Smooth muscle cell (in vitro differentiated cells): ENCODE measurements around the gene ITPR2. TPM values are rescaled to one million over a fixed set of nuclear protein-coding genes. Genes with fewer than 3 reads are reported as not detected.
"Not testable (repeated sequence)": the region's sequence is repeated elsewhere in the genome, so short reads cannot be mapped to it uniquely, and the experiment has no call there.

Experiments used
- DNase-seq: peaks from one replicate; lab custom pipeline; 2025; ENCODE audit not compliant: unreplicated experiment; lab: John Stamatoyannopoulos, UW
- H2AFZ ChIP-seq: fragments of 200-600 bp; sonication (generic); 2 replicates; pipeline ENCODE4 v1.6.0; 2016; ENCODE audit warnings: antibody characterized with exemption, low read depth, mild to moderate bottlenecking
- H3F3A ChIP-seq: fragments of 200-600 bp; sonication (generic); 2 replicates; pipeline ENCODE4 v1.6.0; 2017; ENCODE audit warnings: antibody characterized with exemption, low read depth
- H3K27ac ChIP-seq: fragments of 200-600 bp; sonication (generic); 2 replicates; pipeline ENCODE4 v1.5.1; 2016; ENCODE audit warnings: low read depth, mild to moderate bottlenecking
- H3K27me3 ChIP-seq: fragments of 200-600 bp; sonication (generic); 2 replicates; pipeline ENCODE4 v1.6.1; 2016; ENCODE audit warnings: low read depth, mild to moderate bottlenecking
- H3K36me3 ChIP-seq: fragments of 200-600 bp; sonication (generic); 2 replicates; pipeline ENCODE4 v1.5.1; 2016; ENCODE audit warnings: low read depth
- H3K4me1 ChIP-seq: fragments of 200-600 bp; sonication (generic); 2 replicates; pipeline ENCODE4 v1.5.1; 2016; ENCODE audit warnings: low read depth
- H3K4me2 ChIP-seq: fragments of 200-600 bp; sonication (generic); 2 replicates; pipeline ENCODE4 v1.6.0; 2016; ENCODE audit warnings: mild to moderate bottlenecking
- H3K4me3 ChIP-seq: fragments of 200-600 bp; sonication (generic); 2 replicates; pipeline ENCODE4 v1.5.1; 2016; ENCODE audit warnings: mild to moderate bottlenecking
- H3K79me2 ChIP-seq: fragments of 200-600 bp; sonication (generic); 2 replicates; pipeline ENCODE4 v1.6.0; 2016; ENCODE audit warnings: low read depth, mild to moderate bottlenecking
- H3K9ac ChIP-seq: fragments of 200-600 bp; sonication (generic); 2 replicates; pipeline ENCODE4 v1.6.0; 2016; ENCODE audit warnings: low read depth
- H3K9me3 ChIP-seq: fragments of 200-600 bp; sonication (generic); replicated peaks from 2 replicates; pipeline ENCODE4 v1.5.1; 2016; ENCODE audit warnings: low read depth
- H4K20me1 ChIP-seq: fragments of 200-600 bp; sonication (generic); 2 replicates; pipeline ENCODE4 v1.6.0; 2016; ENCODE audit warnings: low read depth
- WGBS: methylation state at CpG from one replicate; pipeline ENCODE4 v1.1.7; 2016; ENCODE audit warnings: low lambda C conversion rate; 5-methylcytosine and 5-hydroxymethylcytosine counted together
- polyA plus RNA-seq: library from polyadenylated mRNA; unstranded; fragments of >200 nt; fragmentation: Nextera tagmentation; extraction: Ambion mirVana; gene quantifications from 2 replicates; pipeline ENCODE4 v1.2.1, GENCODE V29; 2016
- total RNA-seq: library from RNA; depleted of rRNA; stranded (reverse); fragments of >200 nt; gene quantifications from 2 replicates; pipeline ENCODE4 v1.2.3, GENCODE V29; 2014
- TF ChIP-seq, protein P1 (sequence below): fragments of 200-600 bp; sonication (generic); IDR thresholded peaks from 2 replicates; pipeline ENCODE4 v1.5.1; 2017; ENCODE audit warnings: borderline replicate concordance, mild to moderate bottlenecking, antibody characterized with exemption; ENCODE audit not compliant: insufficient read depth, poor library complexity, severe bottlenecking

The ITPR2 gene
- total and polyA plus RNA-seq, 2 experiments from 2014 or later, result 6.8 to 17.4 TPM

GRCh38 chr12:26777236-26777635 is 55.8 kb downstream of the ITPR2 start:
- H2AFZ ChIP-seq, result no peak overlapping the region
- H3K27me3 ChIP-seq, result no peaks in the 10 kb centered on the region
- peaks cover 6% of the 10 kb centered on the region for H3F3A ChIP-seq
- H3K9ac ChIP-seq, result no peak overlapping the region
- WGBS, result 63% methylated on average over 3 of the region's 3 CpGs
- H3K4me2 ChIP-seq, result no peak overlapping the region
- no peaks in the 10 kb centered on the region for H3K36me3 ChIP-seq
- H3K4me3 ChIP-seq, result no peak overlapping the region
- TF ChIP-seq, protein P1, sequence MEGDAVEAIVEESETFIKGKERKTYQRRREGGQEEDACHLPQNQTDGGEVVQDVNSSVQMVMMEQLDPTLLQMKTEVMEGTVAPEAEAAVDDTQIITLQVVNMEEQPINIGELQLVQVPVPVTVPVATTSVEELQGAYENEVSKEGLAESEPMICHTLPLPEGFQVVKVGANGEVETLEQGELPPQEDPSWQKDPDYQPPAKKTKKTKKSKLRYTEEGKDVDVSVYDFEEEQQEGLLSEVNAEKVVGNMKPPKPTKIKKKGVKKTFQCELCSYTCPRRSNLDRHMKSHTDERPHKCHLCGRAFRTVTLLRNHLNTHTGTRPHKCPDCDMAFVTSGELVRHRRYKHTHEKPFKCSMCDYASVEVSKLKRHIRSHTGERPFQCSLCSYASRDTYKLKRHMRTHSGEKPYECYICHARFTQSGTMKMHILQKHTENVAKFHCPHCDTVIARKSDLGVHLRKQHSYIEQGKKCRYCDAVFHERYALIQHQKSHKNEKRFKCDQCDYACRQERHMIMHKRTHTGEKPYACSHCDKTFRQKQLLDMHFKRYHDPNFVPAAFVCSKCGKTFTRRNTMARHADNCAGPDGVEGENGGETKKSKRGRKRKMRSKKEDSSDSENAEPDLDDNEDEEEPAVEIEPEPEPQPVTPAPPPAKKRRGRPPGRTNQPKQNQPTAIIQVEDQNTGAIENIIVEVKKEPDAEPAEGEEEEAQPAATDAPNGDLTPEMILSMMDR, result no peak
- no peaks in the 10 kb centered on the region for H3K9me3 ChIP-seq
- H4K20me1 ChIP-seq, result no peaks in the 10 kb centered on the region
- no peaks in the 10 kb centered on the region for H3K79me2 ChIP-seq
- no peak for DNase-seq
- H3K4me1 ChIP-seq, result no peaks in the 10 kb centered on the region
- no peak overlapping the region for H3K27ac ChIP-seq

DNA sequence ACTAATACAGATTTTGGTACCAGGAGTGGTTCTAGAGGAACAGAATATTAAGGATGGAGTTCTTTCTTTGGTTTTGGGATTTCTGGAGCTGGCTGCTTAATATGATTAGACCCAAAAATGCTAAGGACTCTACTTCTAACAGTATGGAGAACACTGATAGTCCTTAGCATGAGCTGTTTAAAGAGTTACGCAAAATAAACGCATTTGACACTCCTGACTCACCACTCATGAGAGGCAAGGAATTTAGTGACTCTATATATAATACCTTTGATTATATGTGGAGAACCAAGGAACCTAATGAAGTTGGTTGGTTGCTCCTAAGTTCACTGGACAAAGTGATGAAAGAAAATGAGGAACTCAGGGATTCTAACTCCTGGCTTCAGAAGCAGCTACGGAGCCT is 57.0 kb downstream of the ITPR2 start:
- H3K9ac ChIP-seq, H3K27ac ChIP-seq, H3K4me1 ChIP-seq, H2AFZ ChIP-seq, H3K27me3 ChIP-seq, H3K4me3 ChIP-seq, H3K9me3 ChIP-seq, H3K4me2 ChIP-seq, H3F3A ChIP-seq, DNase-seq, H3K79me2 ChIP-seq, H3K36me3 ChIP-seq, H4K20me1 ChIP-seq: not testable (repeated sequence)
- WGBS, result 64% methylated on average over 3 of the region's 3 CpGs

- no peak overlapping the region for H3K4me2 ChIP-seq
- no peak overlapping the region for H2AFZ ChIP-seq
- H3K9ac ChIP-seq, result no peak overlapping the region
- no peaks in the 10 kb centered on the region for H3K4me1 ChIP-seq
- TF ChIP-seq, protein P1, result no peak
- 93% methylated on average over 3 of the region's 3 CpGs for WGBS
- no peak for DNase-seq
- H3K36me3 ChIP-seq, result no peaks in the 10 kb centered on the region
- H4K20me1 ChIP-seq, result no peaks in the 10 kb centered on the region
- no peaks in the 10 kb centered on the region for H3K9me3 ChIP-seq
- H3F3A ChIP-seq, result peaks cover 6% of the 10 kb centered on the region
- no peaks in the 10 kb centered on the region for H3K27me3 ChIP-seq
- H3K27ac ChIP-seq, result no peak overlapping the region
- H3K4me3 ChIP-seq, result no peak overlapping the region
- peaks cover 3% of the 10 kb centered on the region for H3K79me2 ChIP-seq
Observed at GRCh38 chr12:26773313-26774104, 59.5 kb downstream of the ITPR2 start.

GRCh38 chr12:26771861-26772260 is 61.1 kb downstream of the ITPR2 start:
- 95% methylated on average over 4 of the region's 4 CpGs for WGBS
- Histone ChIP-seq H3K9me3 (no peaks in the 10 kb centered on the region), H3K4me3 (no peak overlapping the region), H3K27ac (no peak overlapping the region), H3K9ac (no peak overlapping the region), H3K4me2 (no peak overlapping the region), H3K27me3 (no peaks in the 10 kb centered on the region), H4K20me1 (no peaks in the 10 kb centered on the region), H3K79me2 (peaks cover 3% of the 10 kb centered on the region), H3K4me1 (no peaks in the 10 kb centered on the region), H3K36me3 (no peaks in the 10 kb centered on the region), H2AFZ (no peak overlapping the region), H3F3A (peaks cover 6% of the 10 kb centered on the region)
- no peak for DNase-seq
- TF ChIP-seq, protein P1, result no peak
